GM12878 (cell line): ENCODE results near the gene BLOC1S4. TPM values are rescaled to one million over a fixed set of nuclear protein-coding genes. Genes with fewer than 3 reads are reported as not detected.

Experiments
- BHLHE40 ChIP-seq, 2 experiments: fragments of 450-650 bp in 1 of 2; IDR thresholded peaks; 2 replicates each; pipeline ENCODE4 v1.6.1; 2011 to 2017; ENCODE audit warnings: low read depth in 2 of 2, borderline replicate concordance in 1 of 2, improper control_type of control experiment in 1 of 2, low read length in 1 of 2, mild to moderate bottlenecking in 1 of 2
- CBX3 ChIP-seq: fragments of 200-600 bp; sonication (generic); IDR thresholded peaks from 2 replicates; pipeline ENCODE4 v1.6.1; 2016; ENCODE audit warnings: low read depth, borderline replicate concordance
- CBX5 ChIP-seq: sonication (generic); IDR thresholded peaks from 2 replicates; pipeline ENCODE4 v1.6.1; 2016; ENCODE audit warnings: low read depth, moderate library complexity, mild to moderate bottlenecking, inconsistent platforms
- IKZF2 ChIP-seq, 2 experiments: fragments of 450-650 bp; IDR thresholded peaks; 2 replicates each; pipeline ENCODE4 v1.6.1; 2017; ENCODE audit warnings: mild to moderate bottlenecking in 2 of 2, moderate library complexity in 2 of 2
- IRF3 ChIP-seq: fragments of 450-650 bp; IDR thresholded peaks from 2 replicates; pipeline ENCODE4 v1.6.1; 2014; ENCODE audit warnings: mild to moderate bottlenecking
- KAT2A ChIP-seq: conservative IDR thresholded peaks from 2 replicates; pipeline ENCODE4 v1.6.1; 2011; ENCODE audit warnings: low read depth, low read length; ENCODE audit not compliant: control insufficient read depth
- NBN ChIP-seq: fragments of 450-650 bp; IDR thresholded peaks from 2 replicates; pipeline ENCODE4 v1.6.1; 2016
- NFYA ChIP-seq: IDR thresholded peaks from 2 replicates; pipeline ENCODE4 v1.6.1; 2011; ENCODE audit warnings: low read depth, mild to moderate bottlenecking, low read length, improper control_type of control experiment, borderline replicate concordance
- NR2C1 ChIP-seq: fragments of 450-650 bp; IDR thresholded peaks from 2 replicates; pipeline ENCODE4 v1.6.1; 2017; ENCODE audit warnings: antibody characterized with exemption, mild to moderate bottlenecking, moderate library complexity
- PAX5 ChIP-seq: IDR thresholded peaks from 2 replicates; pipeline ENCODE4 v1.6.1; 2011; ENCODE audit warnings: low read depth, low read length, borderline replicate concordance
- PAX8 ChIP-seq: fragments of 450-650 bp; IDR thresholded peaks from 2 replicates; pipeline ENCODE4 v1.6.1; 2017; ENCODE audit warnings: mild to moderate bottlenecking, moderate library complexity
- POU2F2 ChIP-seq: IDR thresholded peaks from 3 replicates; pipeline ENCODE4 v1.6.1; 2011; ENCODE audit warnings: low read depth, mild to moderate bottlenecking, low read length, borderline replicate concordance
- RAD21 ChIP-seq: IDR thresholded peaks from 2 replicates; pipeline ENCODE4 v1.6.1; 2011; ENCODE audit warnings: mild to moderate bottlenecking, low read depth, low read length, moderate library complexity; ENCODE audit not compliant: insufficient read depth
- RFX5 ChIP-seq: IDR thresholded peaks from 2 replicates; pipeline ENCODE4 v1.6.1; 2011; ENCODE audit warnings: low read depth, low read length, improper control_type of control experiment
- RUNX3 ChIP-seq: IDR thresholded peaks from 2 replicates; pipeline ENCODE4 v1.6.1; 2012; ENCODE audit warnings: low read length, inconsistent platforms
- SIN3A ChIP-seq: IDR thresholded peaks from 2 replicates; pipeline ENCODE4 v1.6.1; 2012; ENCODE audit warnings: low read depth, low read length, improper control_type of control experiment
- SMAD1 ChIP-seq: fragments of 450-650 bp; IDR thresholded peaks from 2 replicates; pipeline ENCODE4 v1.6.1; 2018; ENCODE audit warnings: mild to moderate bottlenecking, low read depth; ENCODE audit not compliant: partially characterized antibody
- SMARCA5 ChIP-seq: fragments of 450-650 bp; IDR thresholded peaks from 2 replicates; pipeline ENCODE4 v1.6.1; 2017; ENCODE audit warnings: mild to moderate bottlenecking
- SMC3 ChIP-seq: IDR thresholded peaks from 2 replicates; pipeline ENCODE4 v1.6.1; 2011; ENCODE audit warnings: low read length, improper control_type of control experiment, borderline replicate concordance
- SPI1 ChIP-seq: IDR thresholded peaks from 2 replicates; pipeline ENCODE4 v1.6.1; 2011; ENCODE audit warnings: low read depth, mild to moderate bottlenecking, low read length, moderate library complexity, borderline replicate concordance; ENCODE audit not compliant: insufficient read depth
- SREBF1 ChIP-seq: IDR thresholded peaks from 2 replicates; pipeline ENCODE4 v1.6.1; 2012; ENCODE audit warnings: mild to moderate bottlenecking, low read length
- TAF1 ChIP-seq: IDR thresholded peaks from 2 replicates; pipeline ENCODE4 v1.6.1; 2011; ENCODE audit warnings: mild to moderate bottlenecking, low read depth, low read length, borderline replicate concordance
- TARDBP ChIP-seq: IDR thresholded peaks from 2 replicates; pipeline ENCODE4 v1.6.1; 2016; ENCODE audit warnings: borderline replicate concordance
- TCF12 ChIP-seq: IDR thresholded peaks from 2 replicates; pipeline ENCODE4 v1.6.1; 2011; ENCODE audit warnings: low read depth, mild to moderate bottlenecking, low read length
- TCF3 ChIP-seq: IDR thresholded peaks from 2 replicates; pipeline ENCODE4 v1.6.1; 2012; ENCODE audit warnings: low read depth, mild to moderate bottlenecking, low read length, borderline replicate concordance; ENCODE audit not compliant: insufficient read depth
- USF2 ChIP-seq: IDR thresholded peaks from 2 replicates; pipeline ENCODE4 v1.6.1; 2011; ENCODE audit warnings: low read depth, low read length, improper control_type of control experiment, borderline replicate concordance
- ZNF217 ChIP-seq: fragments of 450-650 bp; IDR thresholded peaks from 2 replicates; pipeline ENCODE4 v1.6.1; 2017; ENCODE audit warnings: antibody characterized with exemption, mild to moderate bottlenecking
- ZNF384 ChIP-seq: IDR thresholded peaks from 2 replicates; pipeline ENCODE4 v1.6.1; 2012; ENCODE audit warnings: low read depth, mild to moderate bottlenecking, low read length, improper control_type of control experiment, borderline replicate concordance
- polyA plus RNA-seq, 11 experiments: library from polyadenylated mRNA; depleted of rRNA in 4 of 11; unstranded in 6 of 11; stranded (reverse) in 5 of 11; fragments of >200 nt; fragmentation: Nextera tagmentation in 4 of 11; fragmentation: Illumina TruSeq in 1 of 11; extraction: Ambion mirVana in 4 of 11; extraction: Trizol in 1 of 11; gene quantifications; 1 replicate in 1 of 11; 2 replicates in 10 of 11; pipeline versions ENCODE4 v1.2.1 to v1.2.3, GENCODE V29; 2011 to 2016; ENCODE audit warnings: inconsistent platforms in 2 of 11, missing spikeins in 2 of 11, low read depth in 1 of 11
- total RNA-seq, 4 experiments: library from RNA; depleted of rRNA in 3 of 4; stranded (reverse); fragments of >200 nt in 3 of 4; fragmentation: Illumina TruSeq in 1 of 4; extraction: Trizol in 1 of 4; gene quantifications; 2 replicates each; pipeline versions ENCODE4 v1.2.1 to v1.2.3, GENCODE V29; 2013 to 2021
- TF ChIP-seq, protein P1 (sequence below): fragments of 150-350 bp; IDR thresholded peaks from 2 replicates; pipeline ENCODE4 v1.6.1; 2014; ENCODE audit warnings: mild to moderate bottlenecking, low read depth, low read length
- TF ChIP-seq, protein P2 (sequence below): IDR thresholded peaks from 2 replicates; pipeline ENCODE4 v1.6.1; 2012; ENCODE audit warnings: low read length, inconsistent platforms

BLOC1S4 gene
- total and polyA plus RNA-seq, 10 of the 15 experiments (the other 5 are each of a cell fraction or from before 2014, with no cell fraction given) = 2.7 to 23.8 (median 9.5) TPM

DNA sequence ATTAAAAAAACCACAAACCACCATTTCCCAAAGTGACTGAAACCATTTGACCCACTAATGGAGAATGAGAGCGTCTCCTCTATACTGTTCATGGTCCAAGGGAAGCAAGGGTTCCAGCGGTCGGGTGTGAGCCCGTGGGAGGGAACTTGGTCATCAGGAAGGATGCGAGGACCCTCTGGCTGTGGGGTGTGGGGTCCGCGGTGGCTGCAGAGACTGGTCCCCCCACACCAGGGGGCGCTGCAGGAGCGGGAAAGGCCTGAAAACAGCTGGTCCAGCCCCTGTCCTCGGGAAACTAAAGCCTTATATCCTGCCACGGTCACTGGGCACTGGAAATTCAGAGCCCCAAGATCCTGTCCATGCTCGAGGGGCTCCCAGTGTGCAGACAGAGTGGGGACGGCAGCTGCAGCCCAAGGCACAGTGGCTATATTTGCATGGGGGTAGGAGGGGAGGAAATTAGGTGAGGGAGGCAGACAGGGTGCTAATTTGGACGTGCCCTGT, 4.3 kb downstream of the BLOC1S4 start (continued):
- TF ChIP-seq IRF3 (no peak), SIN3A (no peak), IKZF2 (IDR thresholded peaks at IDR 0.05) (peak in 1 of 2 experiments; percentile 33; a peak in 1 of 4 replicates), SMARCA5 (peak; percentile 58; the same call in 1 of the 2 replicates), PAX8 (no peak), ZNF384 (no peak; the same call in 1 of the 2 replicates), CBX5 (0 out of 2 replicates have a peak, but pooled peaks have one; percentile 54), NFYA (no peak), TARDBP (no peak), RUNX3 (peak; percentile 50; the same call in 1 of the 2 replicates), TCF3 (peak; percentile 85), USF2 (no peak), POU2F2 (peak; percentile 47; the same call in 1 of the 3 replicates), RAD21 (peak; percentile 85), BHLHE40 (IDR thresholded peaks at IDR 0.05; ENCODE audit: borderline replicate concordance in 1 of 2, low read depth in 2 of 2, low read length in 1 of 2) (no peak), PAX5 (no peak), SMC3 (peak; percentile 95), ZNF217 (no peak), SMAD1 (no peak), NBN (peak; percentile 77), CBX3 (no peak), TAF1 (no peak), NR2C1 (no peak), SREBF1 (no peak), RFX5 (no peak), KAT2A (no peak), TCF12 (peak; percentile 83; the same call in 1 of the 2 replicates), SPI1 (no peak)
- TF ChIP-seq, protein P1, sequence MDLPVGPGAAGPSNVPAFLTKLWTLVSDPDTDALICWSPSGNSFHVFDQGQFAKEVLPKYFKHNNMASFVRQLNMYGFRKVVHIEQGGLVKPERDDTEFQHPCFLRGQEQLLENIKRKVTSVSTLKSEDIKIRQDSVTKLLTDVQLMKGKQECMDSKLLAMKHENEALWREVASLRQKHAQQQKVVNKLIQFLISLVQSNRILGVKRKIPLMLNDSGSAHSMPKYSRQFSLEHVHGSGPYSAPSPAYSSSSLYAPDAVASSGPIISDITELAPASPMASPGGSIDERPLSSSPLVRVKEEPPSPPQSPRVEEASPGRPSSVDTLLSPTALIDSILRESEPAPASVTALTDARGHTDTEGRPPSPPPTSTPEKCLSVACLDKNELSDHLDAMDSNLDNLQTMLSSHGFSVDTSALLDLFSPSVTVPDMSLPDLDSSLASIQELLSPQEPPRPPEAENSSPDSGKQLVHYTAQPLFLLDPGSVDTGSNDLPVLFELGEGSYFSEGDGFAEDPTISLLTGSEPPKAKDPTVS = no peak
- TF ChIP-seq, protein P2, sequence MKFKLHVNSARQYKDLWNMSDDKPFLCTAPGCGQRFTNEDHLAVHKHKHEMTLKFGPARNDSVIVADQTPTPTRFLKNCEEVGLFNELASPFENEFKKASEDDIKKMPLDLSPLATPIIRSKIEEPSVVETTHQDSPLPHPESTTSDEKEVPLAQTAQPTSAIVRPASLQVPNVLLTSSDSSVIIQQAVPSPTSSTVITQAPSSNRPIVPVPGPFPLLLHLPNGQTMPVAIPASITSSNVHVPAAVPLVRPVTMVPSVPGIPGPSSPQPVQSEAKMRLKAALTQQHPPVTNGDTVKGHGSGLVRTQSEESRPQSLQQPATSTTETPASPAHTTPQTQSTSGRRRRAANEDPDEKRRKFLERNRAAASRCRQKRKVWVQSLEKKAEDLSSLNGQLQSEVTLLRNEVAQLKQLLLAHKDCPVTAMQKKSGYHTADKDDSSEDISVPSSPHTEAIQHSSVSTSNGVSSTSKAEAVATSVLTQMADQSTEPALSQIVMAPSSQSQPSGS = no peak
